ENCODE data around the gene CAND2.
"Not testable (repeated sequence)": the region's sequence is repeated elsewhere in the genome, so short reads cannot be mapped to it uniquely, and the experiment has no call there.

The CAND2 gene

GRCh38 chr3:12787346-12787745 lies 9.1 kb upstream of the CAND2 start:
- TF ChIP-seq CTCF (IDR thresholded peaks at IDR 0.05; ENCODE audit: control insufficient read depth, extremely low read depth, insufficient read depth) = peak; percentile 41
- not testable (repeated sequence) for DNase-seq (ENCODE audit: low read depth); H3K4me3 ChIP-seq (ENCODE audit: low read depth, low read length)

GRCh38 chr3:12787967-12788690 lies 8.4 kb upstream of the CAND2 start:
- H3K4me3 ChIP-seq (ENCODE audit: low read depth, low read length) = not testable (repeated sequence)

GRCh38 chr3:12791430-12791829 lies 5.0 kb upstream of the CAND2 start:
- no peak overlapping the region for H3K4me3 ChIP-seq (ENCODE audit: low read depth, low read length)
- DNase-seq (ENCODE audit: low read depth) = no peak
- no peak for TF ChIP-seq CTCF (IDR thresholded peaks at IDR 0.05; ENCODE audit: control insufficient read depth, extremely low read depth, insufficient read depth)

More at GRCh38 chr3:12787967-12788690, 8.4 kb upstream of the CAND2 start:
- DNase-seq (ENCODE audit: low read depth) = not testable (repeated sequence)

GRCh38 chr3:12793701-12794100 lies 2.8 kb upstream of the CAND2 start:
- H3K4me3 ChIP-seq (ENCODE audit: low read depth, low read length) = no peak overlapping the region
- DNase-seq (ENCODE audit: low read depth) = no peak
- TF ChIP-seq CTCF (IDR thresholded peaks at IDR 0.05; ENCODE audit: control insufficient read depth, extremely low read depth, insufficient read depth) = no peak

GRCh38 chr3:12797124-12797891 lies 828 bp downstream of the CAND2 start:
- H3K4me3 ChIP-seq (ENCODE audit: low read depth, low read length) = no peak overlapping the region
- no peak for DNase-seq (ENCODE audit: low read depth)
- no peak for TF ChIP-seq CTCF (IDR thresholded peaks at IDR 0.05; ENCODE audit: control insufficient read depth, extremely low read depth, insufficient read depth)

GRCh38 chr3:12797892-12798558 lies 1.5 kb downstream of the CAND2 start:
- DNase-seq (ENCODE audit: low read depth) = no peak
- TF ChIP-seq CTCF (IDR thresholded peaks at IDR 0.05; ENCODE audit: control insufficient read depth, extremely low read depth, insufficient read depth) = no peak
- H3K4me3 ChIP-seq (ENCODE audit: low read depth, low read length) = no peak overlapping the region

GRCh38 chr3:12798559-12799179 lies 2.2 kb downstream of the CAND2 start:
- no peak for DNase-seq (ENCODE audit: low read depth)
- no peak overlapping the region for H3K4me3 ChIP-seq (ENCODE audit: low read depth, low read length)
- TF ChIP-seq CTCF (IDR thresholded peaks at IDR 0.05; ENCODE audit: control insufficient read depth, extremely low read depth, insufficient read depth) = no peak

Measured in LNCaP clone FGC (cell line).